Measurements from ENCODE around the gene ATP5PO.

The ATP5PO gene

GRCh38 chr21:33915368-33916199, at the start of gene ATP5PO:
Gene ATP5PO, minus strand, starts transcription at chr21:33915804. Its CDS starts 41 bp downstream, at chr21:33915763.
- peak; percentile 87 for DNase-seq

GRCh38 chr21:33964706-33965325, 49.2 kb upstream of the ATP5PO start:
- DNase-seq = no peak

- DNase-seq = no peak
Measured at GRCh38 chr21:33963848-33964555, 48.4 kb upstream of the ATP5PO start.

GRCh38 chr21:33962290-33962689, 46.7 kb upstream of the ATP5PO start:
- no peak for DNase-seq

- no peak for DNase-seq
Measured at GRCh38 chr21:33961061-33961460, 45.5 kb upstream of the ATP5PO start.

- no peak for DNase-seq
Measured at GRCh38 chr21:33959680-33960079, 44.1 kb upstream of the ATP5PO start.

GRCh38 chr21:33954395-33954794, 38.8 kb upstream of the ATP5PO start:
- DNase-seq = no peak

- no peak for DNase-seq
Measured at GRCh38 chr21:33951276-33952178, 35.9 kb upstream of the ATP5PO start.

- no peak for DNase-seq
Measured at GRCh38 chr21:33950431-33951079, 35.0 kb upstream of the ATP5PO start.

GRCh38 chr21:33949516-33950430, 34.2 kb upstream of the ATP5PO start:
- DNase-seq = no peak

- DNase-seq = no peak
Measured at GRCh38 chr21:33948951-33949444, 33.4 kb upstream of the ATP5PO start.

GRCh38 chr21:33948096-33948950, 32.7 kb upstream of the ATP5PO start:
- peak; percentile 59 for DNase-seq

- peak; percentile 19 for DNase-seq
Measured at GRCh38 chr21:33947451-33948095, 32.0 kb upstream of the ATP5PO start.

- DNase-seq = no peak
Measured at GRCh38 chr21:33945652-33946270, 30.2 kb upstream of the ATP5PO start.

GRCh38 chr21:33944185-33944763, 28.7 kb upstream of the ATP5PO start:
- no peak for DNase-seq

- peak; percentile 26 for DNase-seq
Measured at GRCh38 chr21:33943293-33943692, 27.7 kb upstream of the ATP5PO start.

- DNase-seq = no peak
Measured at GRCh38 chr21:33942426-33942825, 26.8 kb upstream of the ATP5PO start.

GRCh38 chr21:33940881-33941245, 25.3 kb upstream of the ATP5PO start:
- DNase-seq = no peak
